CD14-positive monocyte (primary cell): ENCODE results near the gene PLCH2. TPM values are rescaled to one million over a fixed set of nuclear protein-coding genes. Genes with fewer than 3 reads are reported as not detected.

Experiments
- DNase-seq, 3 donors: peaks; one replicate each; pipeline ENCODE4 v3.0.0-alpha.2; 2011 to 2022
- H2AFZ ChIP-seq: 2 replicates; pipeline ENCODE4 v1.6.0; 2012; ENCODE audit warnings: mild to moderate bottlenecking, low read depth, low read length, inconsistent platforms; ENCODE audit not compliant: insufficient read depth, poor library complexity, severe bottlenecking
- H3K27ac ChIP-seq, 2 donors: 1 replicate in 1 of 2; 2 replicates in 1 of 2; pipeline ENCODE4 v1.5.1; 2012 to 2013; ENCODE audit warnings: low read length in 2 of 2, control low read depth in 1 of 2, inconsistent platforms in 1 of 2, low read depth in 1 of 2, mild to moderate bottlenecking in 1 of 2
- H3K27me3 ChIP-seq, 2 donors: one replicate each; pipeline versions ENCODE4 v1.6.0 to v1.6.1; 2011 to 2013; ENCODE audit warnings: low read length in 2 of 2; ENCODE audit not compliant: control insufficient read depth in 2 of 2, insufficient read depth in 2 of 2
- H3K36me3 ChIP-seq, 2 donors: replicated peaks in 1 of 2; 1 replicate in 1 of 2; 2 replicates in 1 of 2; pipeline versions ENCODE4 v1.5.1 to v1.6.1; 2012 to 2013; ENCODE audit warnings: low read length in 2 of 2, control low read depth in 1 of 2, inconsistent platforms in 1 of 2, mild to moderate bottlenecking in 1 of 2; ENCODE audit not compliant: insufficient read depth in 2 of 2, control insufficient read depth in 1 of 2
- H3K4me1 ChIP-seq, 2 donors: 1 replicate in 1 of 2; 2 replicates in 1 of 2; pipeline versions ENCODE4 v1.5.1 to v1.6.1; 2012 to 2013; ENCODE audit warnings: low read length in 2 of 2, control low read depth in 1 of 2, inconsistent platforms in 1 of 2, mild to moderate bottlenecking in 1 of 2, moderate library complexity in 1 of 2; ENCODE audit not compliant: insufficient read depth in 2 of 2, control insufficient read depth in 1 of 2
- H3K4me2 ChIP-seq: replicated peaks from 2 replicates; pipeline ENCODE3; 2012; ENCODE audit warnings: low read length, moderate library complexity, mild to moderate bottlenecking; ENCODE audit not compliant: poor library complexity, severe bottlenecking; ENCODE audit errors: extremely low read depth
- H3K4me3 ChIP-seq, 3 experiments: fragments of 200-600 bp in 1 of 3; sonication (generic) in 1 of 3; replicated peaks in 1 of 3; 1 replicate in 2 of 3; 2 replicates in 1 of 3; pipeline ENCODE4 v1.5.1; 2011 to 2013; ENCODE audit warnings: low read length in 3 of 3, mild to moderate bottlenecking in 3 of 3, control low read depth in 2 of 3, low read depth in 2 of 3, inconsistent platforms in 1 of 3, moderate library complexity in 1 of 3
- H3K79me2 ChIP-seq: 2 replicates; pipeline ENCODE4 v1.6.0; 2012; ENCODE audit warnings: mild to moderate bottlenecking, control low read depth, inconsistent platforms, low read length, moderate library complexity; ENCODE audit not compliant: insufficient read depth
- H3K9ac ChIP-seq: 2 replicates; pipeline ENCODE4 v1.6.0; 2017; ENCODE audit warnings: low read length, mild to moderate bottlenecking; ENCODE audit not compliant: insufficient read depth, poor library complexity, severe bottlenecking
- H3K9me3 ChIP-seq, 2 donors: replicated peaks in 1 of 2; 1 replicate in 1 of 2; 2 replicates in 1 of 2; pipeline versions ENCODE4 v1.5.1 to v1.6.1; 2012 to 2013; ENCODE audit warnings: low read length in 2 of 2, control low read depth in 1 of 2; ENCODE audit not compliant: control insufficient read depth in 1 of 2, insufficient read depth in 1 of 2
- H4K20me1 ChIP-seq: 2 replicates; pipeline ENCODE4 v1.6.0; 2012; ENCODE audit warnings: mild to moderate bottlenecking, low read length, control low read depth, moderate library complexity; ENCODE audit not compliant: insufficient read depth
- H3K27ac Mint-ChIP-seq, 7 donors: one replicate each; pipeline ENCODE4 v1.8.0; 2020; ENCODE audit warnings: mild to moderate bottlenecking in 7 of 7, mixed read lengths in 7 of 7, moderate library complexity in 6 of 7, inconsistent platforms in 2 of 7
- H3K27me3 Mint-ChIP-seq, 3 donors: one replicate each; pipeline ENCODE4 v1.8.0; 2021 to 2022; ENCODE audit warnings: low read depth in 3 of 3, mild to moderate bottlenecking in 3 of 3, mixed read lengths in 3 of 3, moderate library complexity in 3 of 3, inconsistent platforms in 1 of 3
- H3K36me3 Mint-ChIP-seq, 2 donors: one replicate each; pipeline ENCODE4 v1.8.0; 2020; ENCODE audit warnings: mixed read lengths in 2 of 2, inconsistent platforms in 1 of 2, mild to moderate bottlenecking in 1 of 2
- H3K4me1 Mint-ChIP-seq: one replicate; pipeline ENCODE4 v1.8.0; 2020; ENCODE audit warnings: mild to moderate bottlenecking, mixed read lengths
- H3K4me3 Mint-ChIP-seq, 2 donors: one replicate each; pipeline ENCODE4 v1.8.0; 2020; ENCODE audit warnings: mild to moderate bottlenecking in 2 of 2, mixed read lengths in 2 of 2, moderate library complexity in 1 of 2
- H3K9me3 Mint-ChIP-seq, 7 donors: one replicate each; pipeline ENCODE4 v1.8.0; 2020 to 2022; ENCODE audit warnings: mixed read lengths in 7 of 7, mild to moderate bottlenecking in 6 of 7, moderate library complexity in 6 of 7, inconsistent platforms in 2 of 7
- WGBS: methylation state at CpG from one replicate; pipeline ENCODE4 v1.1.5; 2013; ENCODE audit warnings: missing lambda C conversion rate; ENCODE audit not compliant: insufficient coverage; 5-methylcytosine and 5-hydroxymethylcytosine counted together
- intact Hi-C, 2 donors: fragments of 100-400 bp; cut with micrococcal nuclease; formaldehyde crosslinking; loops; one replicate each; pipeline versions ENCODE4 v1.15.0 to v1.15.1; 2023
- polyA plus RNA-seq, 3 donors: library from polyadenylated mRNA; depleted of rRNA in 1 of 3; unstranded in 2 of 3; stranded (reverse) in 1 of 3; fragments of 300-500 nt in 2 of 3; fragments of >200 nt in 1 of 3; fragmentation: Illumina TruSeq in 2 of 3; gene quantifications; 1 replicate in 2 of 3; 2 replicates in 1 of 3; pipeline ENCODE4 v1.2.3, GENCODE V29; 2012 to 2021
- TF ChIP-seq, protein P1 (sequence below): fragments of 200-600 bp; IDR thresholded peaks from one replicate; pipeline ENCODE4 v1.8.0; 2022; ENCODE audit warnings: antibody characterized with exemption, mild to moderate bottlenecking

The PLCH2 gene
- polyA plus RNA-seq, 3 donors, result 1.2 TPM; not detected in 2

GRCh38 chr1:2443277-2444137 is 32.6 kb upstream of the PLCH2 start:
- Histone ChIP-seq H3K4me2 (no peak overlapping the region), H4K20me1 (no peaks in the 10 kb centered on the region), H3K27me3 (peaks cover 0 to 24% of the 10 kb centered on the region in 2 donors), H3K79me2 (no peaks in the 10 kb centered on the region), H3K27ac (no peak overlapping the region), H3K4me3 (no peak overlapping the region), H3K36me3 (no peaks in the 10 kb centered on the region), H3K9ac (no peak overlapping the region), H3K4me1 (no peaks in the 10 kb centered on the region), H3K9me3 (no peaks in the 10 kb centered on the region), H2AFZ (no peak overlapping the region)
- Mint-ChIP-seq H3K27me3 (peaks cover 19 to 43% (median 38%) of the 10 kb centered on the region in 3 donors), H3K4me3 (peak overlapping the region in 1 of 2 donors; percentile 68), H3K36me3 (no peaks in the 10 kb centered on the region), H3K4me1 (no peaks in the 10 kb centered on the region), H3K9me3 (peaks cover 0 to 3% (median 0%) of the 10 kb centered on the region in 7 donors), H3K27ac (no peak overlapping the region)
- TF ChIP-seq, protein P1, sequence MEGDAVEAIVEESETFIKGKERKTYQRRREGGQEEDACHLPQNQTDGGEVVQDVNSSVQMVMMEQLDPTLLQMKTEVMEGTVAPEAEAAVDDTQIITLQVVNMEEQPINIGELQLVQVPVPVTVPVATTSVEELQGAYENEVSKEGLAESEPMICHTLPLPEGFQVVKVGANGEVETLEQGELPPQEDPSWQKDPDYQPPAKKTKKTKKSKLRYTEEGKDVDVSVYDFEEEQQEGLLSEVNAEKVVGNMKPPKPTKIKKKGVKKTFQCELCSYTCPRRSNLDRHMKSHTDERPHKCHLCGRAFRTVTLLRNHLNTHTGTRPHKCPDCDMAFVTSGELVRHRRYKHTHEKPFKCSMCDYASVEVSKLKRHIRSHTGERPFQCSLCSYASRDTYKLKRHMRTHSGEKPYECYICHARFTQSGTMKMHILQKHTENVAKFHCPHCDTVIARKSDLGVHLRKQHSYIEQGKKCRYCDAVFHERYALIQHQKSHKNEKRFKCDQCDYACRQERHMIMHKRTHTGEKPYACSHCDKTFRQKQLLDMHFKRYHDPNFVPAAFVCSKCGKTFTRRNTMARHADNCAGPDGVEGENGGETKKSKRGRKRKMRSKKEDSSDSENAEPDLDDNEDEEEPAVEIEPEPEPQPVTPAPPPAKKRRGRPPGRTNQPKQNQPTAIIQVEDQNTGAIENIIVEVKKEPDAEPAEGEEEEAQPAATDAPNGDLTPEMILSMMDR, result no peak
- DNase-seq, result no peak
- WGBS, result 2% methylated on average over 107 of the region's 107 CpGs
- intact Hi-C loops, result no loop called here

GRCh38 chr1:2444138-2444591 is 31.9 kb upstream of the PLCH2 start:
- Histone ChIP-seq H3K4me3 (no peak overlapping the region), H2AFZ (no peak overlapping the region), H3K9ac (no peak overlapping the region), H3K27me3 (peaks cover 0 to 24% of the 10 kb centered on the region in 2 donors), H3K79me2 (no peaks in the 10 kb centered on the region), H4K20me1 (no peaks in the 10 kb centered on the region), H3K4me2 (no peak overlapping the region), H3K27ac (no peak overlapping the region), H3K4me1 (no peaks in the 10 kb centered on the region), H3K9me3 (no peaks in the 10 kb centered on the region), H3K36me3 (no peaks in the 10 kb centered on the region)
- H3K4me1 Mint-ChIP-seq, result no peaks in the 10 kb centered on the region
- whole genome bisulfite sequencing, result 34% methylated on average over 24 of the region's 27 CpGs
- H3K27ac Mint-ChIP-seq, result no peak overlapping the region
- no peaks in the 10 kb centered on the region for H3K36me3 Mint-ChIP-seq
- peaks cover 0 to 3% (median 0%) of the 10 kb centered on the region in 7 donors for H3K9me3 Mint-ChIP-seq
- H3K27me3 Mint-ChIP-seq, result peaks cover 19 to 45% (median 38%) of the 10 kb centered on the region in 3 donors
- TF ChIP-seq, protein P1, result no peak
- no peak for DNase-seq
- intact Hi-C loops, result no loop called here
- peak overlapping the region in 1 of 2 donors; percentile 68 for H3K4me3 Mint-ChIP-seq
